Neural crest cell (in vitro differentiated cells): ENCODE data around the gene GOLGA6D. TPM values are rescaled to one million over a fixed set of nuclear protein-coding genes. Genes with fewer than 3 reads are reported as not detected.
A peak's percentile ranks its signal among the peaks of the same experiment; 100 is the strongest.
"Not testable (repeated sequence)": the region's sequence is repeated elsewhere in the genome, so short reads cannot be mapped to it uniquely, and the experiment has no call there.

ENCODE experiments used
- DNase-seq: peaks from one replicate; pipeline ENCODE4 v3.0.0; 2021; ENCODE audit warnings: low read depth, mixed read lengths, low spot score
- H3K27ac Mint-ChIP-seq: one replicate; pipeline ENCODE4 v1.8.0; 2021; ENCODE audit warnings: mild to moderate bottlenecking, mixed read lengths; ENCODE audit not compliant: unreplicated experiment
- H3K27me3 Mint-ChIP-seq: 2 replicates; pipeline ENCODE4 v1.8.0; 2021; ENCODE audit warnings: low read depth, mild to moderate bottlenecking, mixed read lengths
- H3K36me3 Mint-ChIP-seq: 2 replicates; pipeline ENCODE4 v1.8.0; 2021; ENCODE audit warnings: low read depth, mild to moderate bottlenecking, mixed read lengths
- H3K4me1 Mint-ChIP-seq: 2 replicates; pipeline ENCODE4 v1.8.0; 2021; ENCODE audit warnings: mixed read lengths
- H3K4me3 Mint-ChIP-seq: one replicate; pipeline ENCODE4 v1.8.0; 2021; ENCODE audit warnings: mild to moderate bottlenecking, mixed read lengths
- H3K9me3 Mint-ChIP-seq: 2 replicates; pipeline ENCODE4 v1.8.0; 2021; ENCODE audit warnings: mixed read lengths
- total RNA-seq: library from RNA; stranded (reverse); gene quantifications from 2 replicates; pipeline ENCODE4 v1.2.1, GENCODE V29; 2021
- TF ChIP-seq, protein P1 (sequence below): fragments of 200-600 bp; sonication (generic); conservative IDR thresholded peaks from 2 replicates; pipeline ENCODE4 v1.5.0; 2021; ENCODE audit warnings: antibody characterized with exemption, mild to moderate bottlenecking

Gene GOLGA6D
- total RNA-seq, 1 donor from 2014 or later, result not detected

DNA sequence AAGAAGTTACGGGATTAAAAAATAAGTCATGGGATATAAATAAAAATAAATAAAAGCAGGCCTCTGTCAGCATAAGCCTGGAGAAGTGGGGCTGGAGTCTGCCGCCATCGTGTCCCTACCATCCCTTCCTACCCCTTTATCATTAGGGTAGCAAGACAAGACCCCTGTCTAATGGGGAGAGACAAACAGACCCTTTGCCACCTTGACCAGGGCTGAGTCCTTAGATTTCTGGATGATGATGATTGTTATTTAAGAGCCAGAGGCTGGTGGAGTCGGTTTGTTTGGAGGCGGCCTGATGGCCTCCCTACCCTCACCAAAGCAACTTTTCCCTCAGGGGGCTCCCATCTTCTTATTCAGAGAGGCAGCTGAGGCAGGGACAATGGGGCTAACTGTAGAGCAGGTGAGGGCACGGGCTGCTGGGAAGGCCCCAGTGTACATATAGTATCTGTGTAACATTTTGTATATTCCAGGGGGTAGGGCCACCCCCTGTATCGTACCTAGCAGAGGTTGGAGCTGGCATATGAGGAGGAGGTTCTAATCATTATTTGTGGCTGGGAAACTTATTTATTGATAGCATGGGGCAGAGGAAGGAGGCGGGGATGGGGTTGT is 8.8 kb upstream of the GOLGA6D start:
- not testable (repeated sequence) for H3K27me3 Mint-ChIP-seq, DNase-seq, H3K27ac Mint-ChIP-seq, H3K36me3 Mint-ChIP-seq, H3K4me3 Mint-ChIP-seq, H3K4me1 Mint-ChIP-seq, H3K9me3 Mint-ChIP-seq

DNA sequence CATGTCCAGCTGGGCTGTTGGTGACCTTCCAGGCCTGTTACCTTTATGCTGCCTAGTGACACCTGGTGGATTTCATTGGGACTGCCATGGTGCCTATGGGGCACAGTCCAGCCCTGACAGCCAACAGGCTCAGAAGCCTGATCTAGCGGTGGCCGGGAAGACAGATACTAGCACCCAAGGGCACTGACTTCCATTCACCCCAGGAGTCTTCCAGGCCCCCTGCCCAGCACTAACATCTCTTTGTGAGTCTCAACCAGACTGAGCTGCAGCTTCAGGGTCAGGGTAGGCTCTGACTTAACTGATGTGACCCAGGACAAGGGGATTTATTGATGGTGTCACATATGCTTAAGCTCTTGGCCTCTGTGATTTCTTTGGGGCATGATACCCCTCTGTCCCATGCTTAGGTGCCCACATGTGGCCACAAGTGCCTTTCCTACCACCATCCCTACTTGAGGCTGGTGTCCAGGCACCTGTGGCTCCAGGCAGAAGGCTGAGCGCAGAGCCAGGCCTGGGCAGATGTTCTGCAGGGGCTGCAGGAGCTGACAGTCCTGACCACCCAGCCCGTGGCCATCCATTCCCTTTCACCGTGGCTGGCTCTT is 8.0 kb upstream of the GOLGA6D start:
- DNase-seq, result peak; percentile 87
- H3K27ac Mint-ChIP-seq, H3K36me3 Mint-ChIP-seq, H3K9me3 Mint-ChIP-seq, H3K27me3 Mint-ChIP-seq, H3K4me3 Mint-ChIP-seq, H3K4me1 Mint-ChIP-seq: not testable (repeated sequence)
- TF ChIP-seq, protein P1, sequence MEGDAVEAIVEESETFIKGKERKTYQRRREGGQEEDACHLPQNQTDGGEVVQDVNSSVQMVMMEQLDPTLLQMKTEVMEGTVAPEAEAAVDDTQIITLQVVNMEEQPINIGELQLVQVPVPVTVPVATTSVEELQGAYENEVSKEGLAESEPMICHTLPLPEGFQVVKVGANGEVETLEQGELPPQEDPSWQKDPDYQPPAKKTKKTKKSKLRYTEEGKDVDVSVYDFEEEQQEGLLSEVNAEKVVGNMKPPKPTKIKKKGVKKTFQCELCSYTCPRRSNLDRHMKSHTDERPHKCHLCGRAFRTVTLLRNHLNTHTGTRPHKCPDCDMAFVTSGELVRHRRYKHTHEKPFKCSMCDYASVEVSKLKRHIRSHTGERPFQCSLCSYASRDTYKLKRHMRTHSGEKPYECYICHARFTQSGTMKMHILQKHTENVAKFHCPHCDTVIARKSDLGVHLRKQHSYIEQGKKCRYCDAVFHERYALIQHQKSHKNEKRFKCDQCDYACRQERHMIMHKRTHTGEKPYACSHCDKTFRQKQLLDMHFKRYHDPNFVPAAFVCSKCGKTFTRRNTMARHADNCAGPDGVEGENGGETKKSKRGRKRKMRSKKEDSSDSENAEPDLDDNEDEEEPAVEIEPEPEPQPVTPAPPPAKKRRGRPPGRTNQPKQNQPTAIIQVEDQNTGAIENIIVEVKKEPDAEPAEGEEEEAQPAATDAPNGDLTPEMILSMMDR, result peak; percentile 68

DNA sequence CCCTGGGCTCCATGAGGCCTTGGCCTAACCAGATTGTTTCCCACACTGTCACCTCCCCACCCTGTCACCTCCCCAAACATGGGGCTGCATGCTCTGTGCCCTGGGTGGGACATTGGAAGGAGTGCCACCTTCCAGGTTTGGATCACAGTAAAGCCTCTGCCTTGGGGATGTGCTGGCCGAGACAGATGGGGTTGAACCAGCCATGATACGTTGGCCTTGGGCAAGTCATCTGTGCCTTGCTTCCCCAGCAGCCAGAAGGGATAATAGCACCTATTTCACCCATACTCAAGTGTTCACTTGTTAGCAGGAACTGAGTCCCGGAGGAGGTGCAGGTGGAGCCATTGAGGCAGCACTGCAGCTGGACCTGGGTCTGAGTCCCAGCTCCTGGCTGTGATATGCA is 7.0 kb upstream of the GOLGA6D start:
- H3K27me3 Mint-ChIP-seq, H3K4me3 Mint-ChIP-seq, H3K9me3 Mint-ChIP-seq, H3K36me3 Mint-ChIP-seq, H3K4me1 Mint-ChIP-seq, DNase-seq: not testable (repeated sequence)
- peak overlapping the region; percentile 19 for H3K27ac Mint-ChIP-seq

DNA sequence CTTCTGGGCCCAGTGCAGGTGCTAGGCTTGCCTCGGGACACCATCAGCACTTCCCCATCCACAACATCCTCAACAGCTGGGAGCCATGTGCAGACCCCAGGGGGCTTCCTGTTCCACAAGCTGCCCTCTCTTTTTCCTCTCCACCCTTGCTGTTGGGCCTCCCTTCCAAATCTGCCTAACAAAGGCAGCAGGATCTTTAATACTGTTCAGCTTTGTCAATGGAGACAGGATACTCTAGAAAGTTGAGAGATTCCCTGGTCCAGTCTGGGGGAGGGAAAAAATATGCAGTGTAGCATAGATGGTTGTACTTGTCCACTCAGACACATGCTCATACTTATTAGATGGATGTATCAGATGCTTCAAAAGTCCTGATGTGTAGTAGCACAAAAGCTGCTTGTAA is 4.1 kb upstream of the GOLGA6D start:
- H3K4me1 Mint-ChIP-seq, H3K36me3 Mint-ChIP-seq, DNase-seq, H3K27me3 Mint-ChIP-seq, H3K9me3 Mint-ChIP-seq, H3K4me3 Mint-ChIP-seq, H3K27ac Mint-ChIP-seq: not testable (repeated sequence)

DNA sequence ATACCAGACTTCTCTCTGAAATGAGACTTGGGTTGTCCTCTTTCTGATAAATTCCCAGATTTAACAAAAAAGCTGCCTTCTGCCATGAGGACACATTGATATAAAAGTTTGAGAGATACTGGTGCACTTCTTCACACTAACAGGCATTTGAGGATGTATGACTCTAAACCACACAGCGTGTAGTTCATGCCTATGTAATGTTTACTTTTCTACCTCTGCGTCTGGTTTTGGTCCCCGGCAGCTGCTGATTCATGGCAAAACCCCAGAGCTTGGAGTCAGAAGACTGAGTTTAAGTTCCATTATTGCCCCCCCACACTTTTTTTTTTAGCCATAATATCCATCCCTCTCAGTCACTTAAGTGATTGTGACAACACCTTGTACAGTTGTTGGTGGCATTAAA is 1.5 kb downstream of the GOLGA6D start:
- H3K36me3 Mint-ChIP-seq, H3K27ac Mint-ChIP-seq, H3K4me1 Mint-ChIP-seq: not testable (repeated sequence)

DNA sequence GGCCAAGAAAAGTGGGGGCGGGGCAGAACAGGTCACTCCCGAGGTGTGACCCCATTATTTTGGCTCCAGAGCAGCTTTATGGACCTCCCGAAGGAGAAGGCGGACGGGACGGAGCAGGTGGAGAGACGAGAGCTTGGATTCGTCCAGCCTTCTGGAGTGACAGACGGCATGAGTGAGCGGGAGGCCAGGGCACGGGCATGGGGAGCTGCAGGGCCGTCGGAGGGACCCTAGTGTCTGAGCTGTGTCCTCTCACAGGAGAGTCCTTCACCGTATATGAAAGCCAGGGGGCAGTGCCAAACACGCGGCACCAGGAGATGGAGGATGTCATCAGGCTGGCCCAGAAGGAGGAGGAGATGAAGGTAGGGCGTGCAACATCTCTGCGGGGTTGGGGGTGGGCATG is 11.0 kb downstream of the GOLGA6D start:
- H3K4me3 Mint-ChIP-seq, H3K27ac Mint-ChIP-seq, H3K4me1 Mint-ChIP-seq, DNase-seq, H3K9me3 Mint-ChIP-seq, H3K27me3 Mint-ChIP-seq, H3K36me3 Mint-ChIP-seq: not testable (repeated sequence)

More for the DNA sequence above, 1.5 kb downstream of the GOLGA6D start:
- H3K9me3 Mint-ChIP-seq, H3K27me3 Mint-ChIP-seq, DNase-seq, H3K4me3 Mint-ChIP-seq: not testable (repeated sequence)

DNA sequence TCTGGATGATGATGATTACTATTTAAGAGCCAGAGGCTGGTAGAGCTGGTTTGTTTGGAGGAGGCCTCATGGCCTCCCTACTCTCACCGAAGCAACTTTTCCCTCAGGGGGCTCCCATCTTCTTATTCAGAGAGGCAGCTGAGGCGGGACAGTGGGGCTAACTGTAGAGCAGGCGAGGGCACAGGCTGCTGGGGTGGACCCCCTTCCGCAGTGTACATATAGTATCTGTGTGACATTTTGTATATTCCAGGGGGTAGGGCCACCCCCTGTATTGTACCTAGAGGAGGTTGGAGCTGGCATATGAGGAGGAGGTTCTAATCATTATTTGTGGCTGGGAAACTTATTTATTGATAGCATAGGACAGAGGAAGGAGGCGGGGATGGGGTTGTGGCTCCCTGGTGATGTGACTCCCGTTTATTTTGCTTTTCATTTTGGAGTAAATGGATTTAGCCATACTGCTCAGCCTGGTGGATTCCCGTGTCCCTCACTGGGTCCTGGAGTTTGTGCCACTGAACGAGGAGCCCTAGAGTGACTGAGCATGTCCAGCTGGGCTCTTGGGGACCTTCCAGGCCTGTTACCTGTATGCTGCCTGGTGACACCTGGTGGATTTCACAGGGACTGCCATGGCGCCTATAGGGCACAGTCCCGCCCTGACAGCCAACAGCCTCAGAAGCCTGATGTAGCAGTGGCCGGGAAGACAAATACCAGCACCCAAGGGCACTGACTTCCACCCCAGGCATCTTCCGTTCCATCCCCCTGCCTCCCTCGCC is 16.1 kb downstream of the GOLGA6D start:
- not testable (repeated sequence) for H3K9me3 Mint-ChIP-seq, H3K27ac Mint-ChIP-seq, DNase-seq, H3K4me3 Mint-ChIP-seq, H3K36me3 Mint-ChIP-seq, H3K27me3 Mint-ChIP-seq, H3K4me1 Mint-ChIP-seq

DNA sequence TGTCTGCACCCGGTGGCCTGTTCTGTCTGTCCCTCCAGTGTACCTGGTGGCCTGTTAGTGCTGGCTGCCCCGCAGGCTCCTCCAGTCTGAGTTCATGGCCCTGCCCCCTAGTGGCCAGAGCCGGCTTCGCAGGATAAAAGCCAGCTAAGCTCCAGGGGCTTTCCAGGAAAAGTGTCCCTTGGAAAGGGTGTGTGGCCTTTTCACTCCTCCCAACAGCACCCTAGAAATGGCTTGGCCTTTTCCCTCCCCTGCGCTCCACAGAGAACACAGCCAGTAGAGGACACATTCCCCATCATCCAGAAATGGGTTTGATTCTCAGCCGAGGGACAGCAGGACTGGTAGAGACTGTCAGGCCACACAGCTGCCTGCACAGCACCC is 16.7 kb downstream of the GOLGA6D start:
- not testable (repeated sequence) for H3K27ac Mint-ChIP-seq, H3K36me3 Mint-ChIP-seq, H3K9me3 Mint-ChIP-seq, H3K4me3 Mint-ChIP-seq, H3K4me1 Mint-ChIP-seq
- H3K27me3 Mint-ChIP-seq, result peaks cover 11% of the 10 kb centered on the region
- TF ChIP-seq, protein P1, result peak; percentile 66
- DNase-seq, result peak; percentile 69

DNA sequence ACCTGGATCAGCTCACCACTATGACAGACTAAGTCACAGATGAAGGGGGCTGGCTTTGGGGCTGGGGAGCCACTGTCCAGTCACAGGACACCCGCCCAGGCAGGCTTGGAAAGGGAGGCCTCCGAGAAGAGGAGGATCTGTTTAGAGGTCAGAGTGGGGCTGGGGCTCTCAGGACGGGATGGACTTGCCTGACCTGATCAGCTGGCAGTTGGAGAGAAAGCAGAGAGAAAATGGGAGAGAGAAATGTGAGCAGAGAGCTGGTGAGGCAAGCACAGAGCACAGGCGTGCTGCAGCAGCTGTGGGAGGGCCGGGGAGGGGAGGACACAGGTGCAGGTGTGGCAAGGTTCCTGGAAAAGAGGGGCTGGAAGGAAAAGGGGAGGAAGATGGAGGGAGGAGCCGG is 17.4 kb downstream of the GOLGA6D start:
- not testable (repeated sequence) for H3K4me3 Mint-ChIP-seq, H3K9me3 Mint-ChIP-seq, H3K4me1 Mint-ChIP-seq, DNase-seq, H3K27ac Mint-ChIP-seq, H3K36me3 Mint-ChIP-seq
- peaks cover 16% of the 10 kb centered on the region for H3K27me3 Mint-ChIP-seq
